Natural killer cell (primary cell): ENCODE data around the gene PSAP. TPM values are rescaled to one million over a fixed set of nuclear protein-coding genes. Genes with fewer than 3 reads are reported as not detected.
A peak's percentile ranks its signal among the peaks of the same experiment; 100 is the strongest.

Experiments used
- ATAC-seq, 3 donors: fragments of 150-1000 bp in 2 of 3; fragments of 200-7000 bp in 1 of 3; cut with Tn5 transposase; 1 replicate in 1 of 3; 2 replicates in 2 of 3; pipeline ENCODE4 v1.10.0; 2021; ENCODE audit warnings: mild to moderate bottlenecking in 2 of 3, moderate library complexity in 2 of 3
- DNase-seq, 2 donors: peaks; one replicate each; pipeline versions ENCODE4 v3.0.0 to v3.0.0-alpha.2; 2013 to 2021; ENCODE audit warnings: mixed read lengths in 1 of 2
- H3K27ac ChIP-seq: one replicate; pipeline ENCODE4 v1.5.1; 2013; ENCODE audit warnings: mild to moderate bottlenecking, low read length
- H3K27me3 ChIP-seq: one replicate; pipeline ENCODE4 v1.6.1; 2013; ENCODE audit warnings: low read length; ENCODE audit not compliant: control insufficient read depth, insufficient read depth
- H3K36me3 ChIP-seq: one replicate; pipeline ENCODE4 v1.6.1; 2013; ENCODE audit warnings: low read length; ENCODE audit not compliant: control insufficient read depth, insufficient read depth
- H3K4me1 ChIP-seq: one replicate; pipeline ENCODE4 v1.6.1; 2013; ENCODE audit warnings: low read length; ENCODE audit not compliant: control insufficient read depth, insufficient read depth
- H3K4me3 ChIP-seq: one replicate; pipeline ENCODE4 v1.5.1; 2013; ENCODE audit warnings: low read length
- H3K9me3 ChIP-seq: one replicate; pipeline ENCODE4 v1.6.1; 2013; ENCODE audit warnings: low read length; ENCODE audit not compliant: control insufficient read depth, insufficient read depth
- H3K27ac Mint-ChIP-seq, 2 donors: one replicate each; pipeline ENCODE4 v1.8.0; 2022; ENCODE audit warnings: mild to moderate bottlenecking in 2 of 2, mixed read lengths in 2 of 2, moderate library complexity in 1 of 2
- H3K27me3 Mint-ChIP-seq, 2 donors: one replicate each; pipeline ENCODE4 v1.8.0; 2022; ENCODE audit warnings: low read depth in 2 of 2, mixed read lengths in 2 of 2
- H3K36me3 Mint-ChIP-seq: one replicate; pipeline ENCODE4 v1.8.0; 2022; ENCODE audit warnings: mixed read lengths
- H3K4me1 Mint-ChIP-seq, 2 donors: one replicate each; pipeline ENCODE4 v1.8.0; 2022; ENCODE audit warnings: mixed read lengths in 2 of 2
- H3K4me3 Mint-ChIP-seq: one replicate; pipeline ENCODE4 v1.8.0; 2022; ENCODE audit warnings: mild to moderate bottlenecking, moderate library complexity, mixed read lengths
- H3K9me3 Mint-ChIP-seq, 2 donors: one replicate each; pipeline ENCODE4 v1.8.0; 2022; ENCODE audit warnings: mixed read lengths in 2 of 2
- WGBS: methylation state at CpG from one replicate; pipeline ENCODE4 v1.1.7; 2013; ENCODE audit warnings: missing lambda C conversion rate; ENCODE audit not compliant: insufficient coverage; 5-methylcytosine and 5-hydroxymethylcytosine counted together
- intact Hi-C: fragments of 100-400 bp; cut with micrococcal nuclease; formaldehyde crosslinking; loops from one replicate; pipeline ENCODE4 v1.14.2; 2022
- total RNA-seq, 4 donors: library from RNA; stranded (reverse); fragments of 120-200 nt in 1 of 4; gene quantifications; one replicate each; pipeline versions ENCODE4 v1.2.3 to v1.2.4, GENCODE V29; 2013 to 2022
- TF ChIP-seq, protein P1 (sequence below): fragments of 200-600 bp; IDR thresholded peaks from one replicate; pipeline ENCODE4 v1.8.0; 2022; ENCODE audit warnings: antibody characterized with exemption

PSAP gene
- total RNA-seq, 3 donors from 2014 or later (not counting 1 experiment from before 2014, with no cell fraction given) = 324 to 488 (median 428) TPM

DNA sequence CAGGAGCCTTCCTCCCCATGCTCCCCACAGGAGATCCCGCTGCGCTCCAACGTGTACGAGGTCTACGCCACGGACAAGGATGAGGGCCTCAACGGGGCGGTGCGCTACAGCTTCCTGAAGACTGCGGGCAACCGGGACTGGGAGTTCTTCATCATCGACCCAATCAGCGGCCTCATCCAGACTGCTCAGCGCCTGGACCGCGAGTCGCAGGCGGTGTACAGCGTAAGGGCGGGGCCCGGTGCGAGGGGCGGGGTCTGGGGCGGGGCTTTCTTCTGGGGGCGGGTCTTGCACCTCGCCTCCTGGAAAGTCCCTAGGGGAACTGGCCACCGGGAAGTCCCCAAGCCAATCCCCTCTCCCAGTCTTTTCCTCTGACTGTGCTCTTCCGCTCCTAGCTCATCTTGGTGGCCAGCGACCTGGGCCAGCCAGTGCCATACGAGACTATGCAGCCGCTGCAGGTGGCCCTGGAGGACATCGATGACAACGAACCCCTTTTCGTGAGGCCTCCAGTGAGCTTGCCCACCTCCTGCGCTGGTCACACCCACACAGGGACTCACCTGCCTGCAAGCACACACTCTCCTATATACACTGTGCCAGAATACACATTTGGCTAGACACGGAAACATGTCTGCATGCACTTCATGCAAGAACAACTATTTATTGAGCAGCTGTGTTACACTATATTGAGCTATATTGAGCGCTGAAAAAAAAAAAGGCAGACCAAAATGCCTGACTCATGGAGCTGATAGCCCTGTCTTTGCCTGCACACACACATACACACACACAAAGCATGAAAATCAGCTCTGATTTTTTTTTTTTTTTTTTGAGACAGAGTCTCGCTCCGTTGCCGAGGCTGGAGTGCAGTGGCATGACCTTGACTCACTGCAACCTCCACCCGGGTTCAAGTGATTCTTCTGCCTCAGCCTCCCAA is 45.0 kb downstream of the PSAP start:
- intact Hi-C loops = no loop called here
- ATAC-seq (peak; percentile 54 to 77 (median 56)), DNase-seq (peak in 1 of 2 donors; percentile 19)
- Histone ChIP-seq H3K4me1 (peaks cover 12% of the 10 kb centered on the region), H3K36me3 (no peaks in the 10 kb centered on the region), H3K27me3 (no peaks in the 10 kb centered on the region), H3K27ac (no peak overlapping the region), H3K9me3 (no peaks in the 10 kb centered on the region), H3K4me3 (no peak overlapping the region)
- H3K27ac Mint-ChIP-seq = no peak overlapping the region
- peaks cover 0 to 5% of the 10 kb centered on the region in 2 donors for H3K27me3 Mint-ChIP-seq
- H3K4me1 Mint-ChIP-seq = no peaks in the 10 kb centered on the region
- H3K4me3 Mint-ChIP-seq = no peak overlapping the region
- H3K9me3 Mint-ChIP-seq = no peaks in the 10 kb centered on the region
- H3K36me3 Mint-ChIP-seq = no peaks in the 10 kb centered on the region
- TF ChIP-seq, protein P1, sequence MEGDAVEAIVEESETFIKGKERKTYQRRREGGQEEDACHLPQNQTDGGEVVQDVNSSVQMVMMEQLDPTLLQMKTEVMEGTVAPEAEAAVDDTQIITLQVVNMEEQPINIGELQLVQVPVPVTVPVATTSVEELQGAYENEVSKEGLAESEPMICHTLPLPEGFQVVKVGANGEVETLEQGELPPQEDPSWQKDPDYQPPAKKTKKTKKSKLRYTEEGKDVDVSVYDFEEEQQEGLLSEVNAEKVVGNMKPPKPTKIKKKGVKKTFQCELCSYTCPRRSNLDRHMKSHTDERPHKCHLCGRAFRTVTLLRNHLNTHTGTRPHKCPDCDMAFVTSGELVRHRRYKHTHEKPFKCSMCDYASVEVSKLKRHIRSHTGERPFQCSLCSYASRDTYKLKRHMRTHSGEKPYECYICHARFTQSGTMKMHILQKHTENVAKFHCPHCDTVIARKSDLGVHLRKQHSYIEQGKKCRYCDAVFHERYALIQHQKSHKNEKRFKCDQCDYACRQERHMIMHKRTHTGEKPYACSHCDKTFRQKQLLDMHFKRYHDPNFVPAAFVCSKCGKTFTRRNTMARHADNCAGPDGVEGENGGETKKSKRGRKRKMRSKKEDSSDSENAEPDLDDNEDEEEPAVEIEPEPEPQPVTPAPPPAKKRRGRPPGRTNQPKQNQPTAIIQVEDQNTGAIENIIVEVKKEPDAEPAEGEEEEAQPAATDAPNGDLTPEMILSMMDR = no peak
- WGBS = 70% methylated on average over 41 of the region's 41 CpGs

DNA sequence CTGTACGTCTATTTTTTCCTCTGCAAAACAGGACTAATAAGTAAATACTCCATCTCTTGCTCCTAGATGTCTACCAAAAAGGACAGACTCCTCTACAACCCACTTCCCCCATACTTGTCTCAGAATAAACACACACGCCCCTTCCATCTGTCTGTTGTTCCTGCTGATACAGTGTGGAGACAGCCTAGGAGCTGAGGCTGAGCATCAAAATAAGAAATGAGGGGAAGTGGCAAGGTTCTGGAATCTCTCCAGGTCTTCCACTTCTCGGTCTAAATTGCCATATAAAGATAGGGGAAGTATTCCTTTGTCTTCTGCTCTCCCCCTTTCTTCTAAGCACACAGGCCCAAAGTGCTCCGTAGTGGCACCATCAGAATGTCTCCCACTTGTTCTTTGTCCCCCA is 47.0 kb downstream of the PSAP start:
- Histone ChIP-seq H3K9me3 (no peaks in the 10 kb centered on the region), H3K4me1 (peaks cover 12% of the 10 kb centered on the region), H3K36me3 (no peaks in the 10 kb centered on the region), H3K27me3 (no peaks in the 10 kb centered on the region), H3K27ac (no peak overlapping the region), H3K4me3 (no peak overlapping the region)
- intact Hi-C loops = no loop called here
- TF ChIP-seq, protein P1 = no peak
- Mint-ChIP-seq H3K4me1 (no peaks in the 10 kb centered on the region), H3K27ac (no peak overlapping the region), H3K4me3 (no peak overlapping the region), H3K27me3 (peaks cover 0 to 5% of the 10 kb centered on the region in 2 donors), H3K36me3 (no peaks in the 10 kb centered on the region), H3K9me3 (no peaks in the 10 kb centered on the region)
- WGBS = 20% methylated on average over 2 of the region's 4 CpGs
- no peak for ATAC-seq
- DNase-seq = no peak

DNA sequence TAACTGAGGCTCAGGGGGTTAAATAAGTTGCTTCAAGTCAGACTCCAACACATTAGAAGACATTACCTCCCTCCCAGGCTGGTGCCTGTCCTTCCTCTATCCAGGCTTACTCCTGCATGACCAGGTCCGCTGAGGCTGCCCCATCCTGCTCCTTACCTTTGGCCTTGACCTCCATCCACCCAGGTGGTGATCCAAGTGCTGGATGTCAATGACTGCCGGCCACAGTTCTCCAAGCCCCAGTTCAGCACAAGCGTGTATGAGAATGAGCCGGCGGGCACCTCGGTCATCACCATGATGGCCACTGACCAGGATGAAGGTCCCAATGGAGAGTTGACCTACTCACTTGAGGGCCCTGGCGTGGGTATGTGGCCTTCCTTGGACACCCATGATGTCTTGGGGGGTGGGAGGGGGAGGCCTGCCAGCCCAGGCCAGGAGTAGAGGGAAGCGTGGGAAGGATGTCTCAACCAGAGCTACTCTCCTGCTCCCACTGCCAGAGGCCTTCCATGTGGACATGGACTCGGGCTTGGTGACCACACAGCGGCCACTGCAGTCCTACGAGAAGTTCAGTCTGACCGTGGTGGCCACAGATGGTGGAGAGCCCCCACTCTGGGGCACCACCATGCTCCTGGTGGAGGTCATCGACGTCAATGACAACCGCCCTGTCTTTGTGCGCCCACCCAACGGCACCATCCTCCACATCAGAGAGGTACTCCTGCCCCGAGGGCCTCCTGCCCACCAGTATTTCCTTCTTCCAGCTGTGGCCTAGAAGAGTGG is 48.1 kb downstream of the PSAP start:
- no peaks in the 10 kb centered on the region for H3K9me3 ChIP-seq
- no peak overlapping the region for H3K27ac ChIP-seq
- no peak overlapping the region for H3K27ac Mint-ChIP-seq
- ATAC-seq (no peak), DNase-seq (no peak)
- no peaks in the 10 kb centered on the region for H3K27me3 ChIP-seq
- no peaks in the 10 kb centered on the region for H3K4me1 Mint-ChIP-seq
- H3K27me3 Mint-ChIP-seq = peaks cover 0 to under 1% of the 10 kb centered on the region in 2 donors
- no peaks in the 10 kb centered on the region for H3K9me3 Mint-ChIP-seq
- H3K4me1 ChIP-seq = peaks cover 17% of the 10 kb centered on the region
- TF ChIP-seq, protein P1 = no peak
- intact Hi-C loops = no loop called here
- H3K36me3 Mint-ChIP-seq = no peaks in the 10 kb centered on the region
- no peaks in the 10 kb centered on the region for H3K36me3 ChIP-seq
- 88% methylated on average over 18 of the region's 18 CpGs for WGBS
- H3K4me3 Mint-ChIP-seq = no peak overlapping the region
- H3K4me3 ChIP-seq = no peak overlapping the region
